ENCODE results near the gene HNRNPM.

Gene HNRNPM

DNA sequence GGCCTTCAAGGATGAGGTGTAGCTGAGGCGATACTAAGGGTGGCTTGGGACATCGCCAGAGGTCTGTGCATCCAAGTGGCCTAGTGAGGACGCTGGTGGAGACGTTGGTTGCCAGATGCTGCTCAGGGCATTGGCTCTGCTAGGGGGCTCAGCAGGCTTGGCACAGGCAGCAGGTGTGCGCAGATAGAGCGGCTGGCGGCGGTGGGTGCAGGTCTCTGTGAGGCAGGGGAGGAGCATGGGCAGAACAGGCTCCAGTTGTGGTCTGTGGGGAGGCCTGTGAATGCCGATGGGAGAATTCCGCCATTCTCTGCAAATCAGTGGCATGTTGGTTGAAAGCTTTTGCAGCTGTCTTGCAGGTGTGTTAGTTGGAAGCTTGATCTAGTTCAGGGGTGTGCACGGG lies 36.4 kb downstream of the HNRNPM start:
- H3K4me1 Mint-ChIP-seq (ENCODE audit: low read depth) = peaks cover 72% of the 10 kb centered on the region

DNA sequence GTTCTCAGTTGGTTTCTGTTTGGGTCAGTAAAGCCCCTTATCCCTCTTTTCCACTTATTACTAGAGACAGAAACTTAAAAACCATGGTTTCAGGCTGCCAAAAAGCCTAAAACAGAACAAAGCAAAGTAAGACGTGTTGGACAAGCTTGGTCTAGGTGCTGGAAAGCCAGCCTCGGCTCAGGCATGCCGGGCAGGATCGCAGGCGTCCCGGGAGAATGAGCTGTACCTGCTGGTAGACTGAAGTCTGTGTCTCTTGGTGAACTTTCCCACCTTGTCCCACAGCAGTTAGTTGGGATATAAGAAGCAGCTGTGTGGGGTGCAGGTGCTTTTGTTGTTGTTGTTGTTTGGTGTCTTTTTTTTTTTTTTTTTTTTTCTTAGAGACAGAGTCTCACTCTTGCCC lies 36.8 kb downstream of the HNRNPM start:
- no peaks in the 10 kb centered on the region for H3K9me3 Mint-ChIP-seq
- peaks cover 93% of the 10 kb centered on the region for H3K36me3 Mint-ChIP-seq (ENCODE audit: low read depth)
- H3K4me3 Mint-ChIP-seq = no peak overlapping the region
- peaks cover 72% of the 10 kb centered on the region for H3K4me1 Mint-ChIP-seq (ENCODE audit: low read depth)
- peak overlapping the region; percentile 87 for H3K27ac Mint-ChIP-seq
- no peak for DNase-seq
- H3K27me3 Mint-ChIP-seq = no peaks in the 10 kb centered on the region

More for the DNA sequence above, 36.4 kb downstream of the HNRNPM start:
- Mint-ChIP-seq H3K4me3 (no peak overlapping the region), H3K27ac (peak overlapping the region; percentile 87), H3K9me3 (no peaks in the 10 kb centered on the region), H3K27me3 (no peaks in the 10 kb centered on the region), H3K36me3 (ENCODE audit: low read depth) (peaks cover 92% of the 10 kb centered on the region)
- DNase-seq = no peak

DNA sequence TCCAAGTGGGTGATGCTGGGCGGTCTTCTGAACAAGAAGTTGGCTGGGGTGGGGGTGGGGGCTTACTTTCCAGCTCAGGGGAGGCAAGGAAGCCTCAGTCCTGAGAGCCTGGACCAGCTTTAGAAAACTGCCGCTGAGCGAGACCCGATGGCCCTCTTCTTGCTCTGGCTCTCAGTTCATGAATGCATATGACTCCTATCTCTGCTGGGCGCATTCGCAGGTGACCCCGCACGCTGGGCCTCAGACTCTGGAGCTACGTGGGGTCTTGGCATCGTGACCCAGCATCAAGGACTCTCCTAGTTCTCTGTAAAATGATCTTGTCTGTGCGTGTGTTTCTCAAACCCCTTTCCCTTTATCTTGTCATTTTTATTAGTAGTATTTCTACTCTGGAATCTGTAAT lies 37.9 kb downstream of the HNRNPM start:
- Mint-ChIP-seq H3K27me3 (no peaks in the 10 kb centered on the region), H3K4me1 (ENCODE audit: low read depth) (peaks cover 73% of the 10 kb centered on the region), H3K27ac (peak overlapping the region; percentile 87), H3K4me3 (no peak overlapping the region), H3K36me3 (ENCODE audit: low read depth) (peaks cover 94% of the 10 kb centered on the region), H3K9me3 (no peaks in the 10 kb centered on the region)
- DNase-seq = peak; percentile 22

DNA sequence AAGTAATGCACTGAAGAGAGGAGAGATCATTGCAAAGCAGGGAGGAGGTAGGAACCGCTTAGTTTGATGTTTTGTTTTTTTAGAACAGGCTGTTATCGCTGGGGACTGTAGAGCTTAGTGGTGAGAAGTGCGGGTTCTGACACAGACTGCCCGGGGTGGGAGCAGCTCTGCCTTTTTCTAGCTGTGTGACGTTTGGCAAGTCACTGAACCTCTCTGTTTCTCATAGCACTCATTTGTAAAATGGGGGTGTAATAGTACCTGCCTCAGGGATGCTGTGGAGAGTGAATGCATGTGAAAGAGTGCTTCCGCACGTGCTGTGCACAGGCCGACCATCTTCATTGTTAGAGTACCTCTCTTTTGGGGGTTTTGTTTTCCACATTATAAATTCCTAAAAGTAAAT lies 38.4 kb downstream of the HNRNPM start:
- no peaks in the 10 kb centered on the region for H3K27me3 Mint-ChIP-seq
- H3K36me3 Mint-ChIP-seq (ENCODE audit: low read depth) = peaks cover 94% of the 10 kb centered on the region
- no peak for DNase-seq
- H3K27ac Mint-ChIP-seq = peak overlapping the region; percentile 87
- no peak overlapping the region for H3K4me3 Mint-ChIP-seq
- peaks cover 73% of the 10 kb centered on the region for H3K4me1 Mint-ChIP-seq (ENCODE audit: low read depth)
- no peaks in the 10 kb centered on the region for H3K9me3 Mint-ChIP-seq

- peaks cover 66% of the 10 kb centered on the region for H3K4me1 Mint-ChIP-seq (ENCODE audit: low read depth)
- no peak for DNase-seq
- no peak overlapping the region for H3K4me3 Mint-ChIP-seq
- H3K27me3 Mint-ChIP-seq = no peaks in the 10 kb centered on the region
- H3K36me3 Mint-ChIP-seq (ENCODE audit: low read depth) = peaks cover 93% of the 10 kb centered on the region
- H3K9me3 Mint-ChIP-seq = no peaks in the 10 kb centered on the region
- peak overlapping the region; percentile 77 for H3K27ac Mint-ChIP-seq
These were observed 39.6 kb downstream of the HNRNPM start for GRCh38 chr19:8484331-8484894.

DNA sequence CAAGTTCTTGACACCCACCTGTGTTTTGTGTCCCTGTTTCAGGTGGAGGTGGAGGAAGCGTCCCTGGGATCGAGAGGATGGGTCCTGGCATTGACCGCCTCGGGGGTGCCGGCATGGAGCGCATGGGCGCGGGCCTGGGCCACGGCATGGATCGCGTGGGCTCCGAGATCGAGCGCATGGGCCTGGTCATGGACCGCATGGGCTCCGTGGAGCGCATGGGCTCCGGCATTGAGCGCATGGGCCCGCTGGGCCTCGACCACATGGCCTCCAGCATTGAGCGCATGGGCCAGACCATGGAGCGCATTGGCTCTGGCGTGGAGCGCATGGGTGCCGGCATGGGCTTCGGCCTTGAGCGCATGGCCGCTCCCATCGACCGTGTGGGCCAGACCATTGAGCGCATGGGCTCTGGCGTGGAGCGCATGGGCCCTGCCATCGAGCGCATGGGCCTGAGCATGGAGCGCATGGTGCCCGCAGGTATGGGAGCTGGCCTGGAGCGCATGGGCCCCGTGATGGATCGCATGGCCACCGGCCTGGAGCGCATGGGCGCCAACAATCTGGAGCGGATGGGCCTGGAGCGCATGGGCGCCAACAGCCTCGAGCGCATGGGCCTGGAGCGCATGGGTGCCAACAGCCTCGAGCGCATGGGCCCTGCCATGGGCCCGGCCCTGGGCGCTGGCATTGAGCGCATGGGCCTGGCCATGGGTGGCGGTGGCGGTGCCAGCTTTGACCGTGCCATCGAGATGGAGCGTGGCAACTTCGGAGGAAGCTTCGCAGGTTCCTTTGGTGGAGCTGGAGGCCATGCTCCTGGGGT lies 41.0 kb downstream of the HNRNPM start:
- Mint-ChIP-seq H3K9me3 (no peaks in the 10 kb centered on the region), H3K4me3 (no peak overlapping the region), H3K27ac (peak overlapping the region; percentile 95), H3K36me3 (ENCODE audit: low read depth) (peaks cover 97% of the 10 kb centered on the region), H3K27me3 (no peaks in the 10 kb centered on the region), H3K4me1 (ENCODE audit: low read depth) (peaks cover 60% of the 10 kb centered on the region)
- DNase-seq = no peak

DNA sequence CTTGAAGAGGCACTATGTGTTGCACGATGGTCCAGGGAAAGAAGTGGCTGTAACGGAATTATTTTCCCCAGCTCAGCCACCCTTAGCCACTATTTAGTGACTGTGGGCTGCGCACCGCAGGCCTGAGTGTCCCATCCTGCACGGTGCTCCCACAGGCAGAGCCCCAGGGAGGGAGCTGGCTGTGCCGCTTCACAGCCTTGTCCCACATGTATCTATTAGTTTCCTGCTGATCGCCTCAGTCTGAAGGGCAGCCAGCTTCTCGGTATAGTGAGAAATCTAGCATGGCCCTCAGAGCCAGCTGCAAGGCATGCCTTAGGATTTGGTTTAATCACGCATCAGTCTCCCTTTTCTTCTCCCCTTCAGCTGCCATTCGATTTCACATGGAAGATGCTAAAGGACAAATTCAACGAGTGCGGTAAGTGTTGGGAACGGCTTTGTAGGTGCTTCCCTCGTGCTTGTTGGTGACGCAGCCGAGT lies 41.9 kb downstream of the HNRNPM start:
- Mint-ChIP-seq H3K4me3 (peak overlapping the region; percentile 37), H3K27me3 (no peaks in the 10 kb centered on the region), H3K27ac (peak overlapping the region; percentile 95), H3K36me3 (ENCODE audit: low read depth) (peaks cover 91% of the 10 kb centered on the region), H3K9me3 (no peaks in the 10 kb centered on the region), H3K4me1 (ENCODE audit: low read depth) (peaks cover 50% of the 10 kb centered on the region)
- DNase-seq = no peak

- H3K9me3 Mint-ChIP-seq = no peaks in the 10 kb centered on the region
- H3K4me3 Mint-ChIP-seq = peak overlapping the region; percentile 37
- H3K4me1 Mint-ChIP-seq (ENCODE audit: low read depth) = peaks cover 47% of the 10 kb centered on the region
- no peaks in the 10 kb centered on the region for H3K27me3 Mint-ChIP-seq
- H3K27ac Mint-ChIP-seq = peak overlapping the region; percentile 95
- DNase-seq = peak; percentile 72
- H3K36me3 Mint-ChIP-seq (ENCODE audit: low read depth) = peaks cover 85% of the 10 kb centered on the region
These were observed 42.5 kb downstream of the HNRNPM start for GRCh38 chr19:8487137-8487851.

GRCh38 chr19:8488365-8488764 lies 43.6 kb downstream of the HNRNPM start:
- Mint-ChIP-seq H3K27ac (peak overlapping the region; percentile 95), H3K4me3 (no peak overlapping the region), H3K27me3 (no peaks in the 10 kb centered on the region), H3K4me1 (ENCODE audit: low read depth) (peaks cover 42% of the 10 kb centered on the region), H3K9me3 (no peaks in the 10 kb centered on the region), H3K36me3 (ENCODE audit: low read depth) (peaks cover 75% of the 10 kb centered on the region)
- no peak for DNase-seq

GRCh38 chr19:8489561-8490394 lies 45.0 kb downstream of the HNRNPM start:
- H3K9me3 Mint-ChIP-seq = no peaks in the 10 kb centered on the region
- H3K4me3 Mint-ChIP-seq = no peak overlapping the region
- peaks cover 50% of the 10 kb centered on the region for H3K4me1 Mint-ChIP-seq (ENCODE audit: low read depth)
- peak overlapping the region; percentile 77 for H3K27ac Mint-ChIP-seq
- peaks cover 61% of the 10 kb centered on the region for H3K36me3 Mint-ChIP-seq (ENCODE audit: low read depth)
- DNase-seq = no peak
- H3K27me3 Mint-ChIP-seq = no peaks in the 10 kb centered on the region

DNA sequence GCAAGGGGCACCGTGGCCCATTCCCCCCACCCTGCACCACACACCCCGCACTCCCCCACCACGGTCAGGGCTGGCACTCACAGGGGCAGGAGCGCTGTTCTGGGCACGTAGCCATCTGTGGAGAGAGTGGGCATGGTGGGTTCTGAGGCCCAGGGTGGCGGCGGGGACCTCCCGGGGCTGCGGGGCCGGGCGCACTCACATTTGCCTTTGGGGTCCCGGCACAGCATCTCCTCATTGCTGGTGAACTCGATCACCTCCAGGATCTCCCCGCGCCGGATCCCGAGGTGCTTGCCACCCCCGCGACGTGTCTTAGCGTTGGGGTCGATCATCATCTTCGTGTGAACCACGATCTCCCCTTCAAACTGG lies 45.6 kb downstream of the HNRNPM start:
- Mint-ChIP-seq H3K9me3 (no peaks in the 10 kb centered on the region), H3K4me3 (no peak overlapping the region), H3K27me3 (no peaks in the 10 kb centered on the region), H3K27ac (peak overlapping the region; percentile 77), H3K4me1 (ENCODE audit: low read depth) (peaks cover 47% of the 10 kb centered on the region), H3K36me3 (ENCODE audit: low read depth) (peaks cover 55% of the 10 kb centered on the region)
- no peak for DNase-seq

DNA sequence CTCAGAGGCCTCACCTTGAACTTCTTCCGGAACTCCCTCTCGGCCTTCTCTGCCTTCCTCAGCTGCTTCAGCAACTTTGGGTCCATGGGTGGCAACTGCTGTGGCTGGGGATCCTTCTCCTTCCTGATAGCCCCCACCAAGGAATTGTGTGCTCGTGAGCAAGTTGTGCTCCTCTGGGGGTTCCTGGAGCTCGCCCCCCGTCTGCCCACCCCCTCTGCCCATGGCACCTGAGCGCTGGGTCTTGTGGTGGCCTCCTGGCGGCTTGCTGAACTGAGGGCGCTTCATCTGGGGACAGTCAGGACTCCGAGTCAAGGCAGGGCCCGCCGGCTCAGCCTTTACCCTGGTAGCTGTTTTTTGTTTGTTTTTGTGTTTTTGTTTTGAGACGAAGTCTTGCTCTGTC lies 46.1 kb downstream of the HNRNPM start:
- peaks cover 50% of the 10 kb centered on the region for H3K36me3 Mint-ChIP-seq (ENCODE audit: low read depth)

DNA sequence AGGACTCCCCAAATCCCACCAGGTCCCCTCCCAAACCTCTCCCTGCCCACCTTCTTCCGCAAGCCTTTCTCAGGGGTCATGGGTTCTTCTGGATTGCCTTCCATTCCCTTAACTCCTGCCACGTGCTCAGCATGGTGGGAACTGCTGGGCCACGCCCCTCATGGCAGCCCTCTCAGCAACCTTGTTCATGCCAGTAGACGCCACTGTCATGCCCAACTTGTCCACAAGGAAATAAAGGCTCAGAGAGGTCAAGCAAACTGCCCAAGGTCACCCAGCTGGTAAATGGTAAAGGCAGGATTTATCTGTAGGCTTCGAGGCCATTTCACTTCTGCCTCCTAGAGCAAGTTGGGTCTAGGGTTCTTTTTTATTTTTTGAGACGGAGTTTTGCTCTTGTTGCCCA lies 46.8 kb downstream of the HNRNPM start:
- no peak overlapping the region for H3K4me3 Mint-ChIP-seq
- H3K27me3 Mint-ChIP-seq = no peaks in the 10 kb centered on the region
- no peaks in the 10 kb centered on the region for H3K9me3 Mint-ChIP-seq
- no peak overlapping the region for H3K27ac Mint-ChIP-seq
- DNase-seq = no peak
- peaks cover 40% of the 10 kb centered on the region for H3K4me1 Mint-ChIP-seq (ENCODE audit: low read depth)
- H3K36me3 Mint-ChIP-seq (ENCODE audit: low read depth) = peaks cover 43% of the 10 kb centered on the region

More for the DNA sequence above, 46.1 kb downstream of the HNRNPM start:
- Mint-ChIP-seq H3K9me3 (no peaks in the 10 kb centered on the region), H3K4me3 (no peak overlapping the region), H3K27me3 (no peaks in the 10 kb centered on the region), H3K27ac (peak overlapping the region; percentile 59), H3K4me1 (ENCODE audit: low read depth) (peaks cover 45% of the 10 kb centered on the region)
- no peak for DNase-seq

GRCh38 chr19:8494158-8494557 lies 49.4 kb downstream of the HNRNPM start:
- Mint-ChIP-seq H3K36me3 (ENCODE audit: low read depth) (peaks cover 17% of the 10 kb centered on the region), H3K9me3 (no peaks in the 10 kb centered on the region), H3K4me1 (ENCODE audit: low read depth) (peaks cover 20% of the 10 kb centered on the region), H3K4me3 (no peak overlapping the region), H3K27ac (peak overlapping the region; percentile 57), H3K27me3 (no peaks in the 10 kb centered on the region)
- DNase-seq = no peak

Data from activated T-cell treated with anti-CD3 and anti-CD28 coated beads, Interleukin-2, amount 50 U/mL, for 24 hours (primary cell).